Psoas muscle (tissue), 8 donors: Measurements from ENCODE around the gene OOSP4B. TPM values are rescaled to one million over a fixed set of nuclear protein-coding genes. Genes with fewer than 3 reads are reported as not detected.

ENCODE experiments used
- ATAC-seq, 4 donors: fragments of 200-7000 bp; cut with Tn5 transposase; one replicate each; pipeline ENCODE4 v1.9.1; 2020; ENCODE audit warnings: moderate library complexity in 3 of 4, mild to moderate bottlenecking in 2 of 4
- DNase-seq, 2 donors: peaks; one replicate each; pipeline ENCODE4 v3.0.0-alpha.2; 2020
- H3K27ac ChIP-seq: fragments of 200-600 bp; one replicate; pipeline ENCODE4 v1.8.0; 2022
- H3K27me3 ChIP-seq, 3 donors: fragments of 200-600 bp in 1 of 3; one replicate each; pipeline versions ENCODE4 v1.6.1 to v1.8.0; 2013 to 2022; ENCODE audit warnings: low read length in 2 of 3, mild to moderate bottlenecking in 2 of 3, moderate library complexity in 1 of 3; ENCODE audit not compliant: insufficient read depth in 3 of 3
- H3K36me3 ChIP-seq, 2 donors: fragments of 200-600 bp in 1 of 2; one replicate each; pipeline versions ENCODE4 v1.6.1 to v1.8.0; 2013 to 2022; ENCODE audit warnings: low read depth in 1 of 2, mild to moderate bottlenecking in 1 of 2, moderate library complexity in 1 of 2; ENCODE audit not compliant: insufficient read depth in 1 of 2
- H3K4me1 ChIP-seq: fragments of 200-600 bp; one replicate; pipeline ENCODE4 v1.8.0; 2022
- H3K4me3 ChIP-seq: fragments of 200-600 bp; one replicate; pipeline ENCODE4 v1.8.0; 2022; ENCODE audit warnings: mild to moderate bottlenecking
- H3K9me3 ChIP-seq: fragments of 200-600 bp; one replicate; pipeline ENCODE4 v1.8.0; 2022
- WGBS, 3 donors: extraction: QIAGEN DNeasy Blood & Tissue Kit; methylation state at CpG; one replicate each; pipeline versions ENCODE4 v1.1.6 to v1.1.7; 2013; 5-methylcytosine and 5-hydroxymethylcytosine counted together
- intact Hi-C, 2 donors: fragments of 100-400 bp; cut with DNase I; formaldehyde crosslinking; loops; one replicate each; pipeline versions ENCODE4 v1.11.0 to v1.14.2; 2022
- long read RNA-seq, 2 donors: library from polyadenylated mRNA; unstranded; transcript quantifications; one replicate each; pipeline ENCODE4 v2.0.0, GENCODE V29; 2021
- polyA plus RNA-seq, 3 donors: library from polyadenylated mRNA; stranded (reverse); fragments of 200-250 nt; gene quantifications; one replicate each; pipeline ENCODE4 v1.2.3, GENCODE V29; 2013
- total RNA-seq, 4 donors: library from RNA; stranded (reverse); fragmentation: NEBNext Ultra II Directional in 2 of 4; extraction: Animal tissue kit (Norgen Biotek cat#: 25700) in 2 of 4; gene quantifications; one replicate each; pipeline versions ENCODE4 v1.2.1 to v1.2.4, GENCODE V29; 2021 to 2023
- TF ChIP-seq, protein P1 (sequence below): fragments of 200-600 bp; IDR thresholded peaks from one replicate; pipeline ENCODE4 v1.8.0; 2022; ENCODE audit warnings: antibody characterized with exemption
- donor health status: healthy with polysubstance abuse.
- donor health status: DM: no; HTN: no; CAD: no; lungs with moderate emphysema.
- donor health status: Bipolar disorder and iron deficiency.
- donor health status: healthy.
- donor health status: DM: yes; HTN: yes; CAD: no.
- donor health status: DM: no; HTN: no; CAD: no.
- donor health status: DM: no; HTN: no; CAD: no.
- donor health status: DM: yes; HTN: yes; CAD: no.

Gene OOSP4B
- not detected for total RNA-seq
- not detected for polyA plus RNA-seq
- long read RNA-seq, donor 1 = 0 reads
- long read RNA-seq, donor 2 = 0 reads

DNA sequence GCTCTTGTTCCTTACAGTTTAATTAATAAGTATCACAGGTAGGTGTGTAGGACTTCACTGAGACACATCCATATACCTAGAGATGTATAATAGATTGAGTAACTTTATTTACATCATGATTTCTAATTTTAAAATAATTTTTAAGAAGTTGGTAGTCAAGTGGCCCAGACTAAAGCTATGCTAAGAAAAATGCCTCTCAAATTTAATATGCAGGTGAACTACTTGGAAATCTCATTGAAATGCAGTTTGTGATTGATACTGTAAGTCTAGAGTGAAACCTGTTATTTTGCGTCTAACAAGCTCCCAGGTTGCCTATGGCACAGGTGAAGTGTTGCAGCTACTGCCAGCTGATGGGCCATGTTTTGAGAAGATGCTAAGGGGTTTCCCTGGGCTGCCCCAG is at the start of gene OOSP4B:
Gene OOSP4B (plus strand): TSS at position 301 of the 400 bp plus-strand sequence.
- WGBS, 3 donors = 81 to 89% (median 89%) methylated on average over 1 of the region's 1 CpG
- intact Hi-C loops = no loop called here
- ATAC-seq (no peak), DNase-seq (no peak)
- no peak within 1 kb of the TSS for H3K4me3 ChIP-seq
- no peak within 1 kb of the TSS for H3K27ac ChIP-seq
- H3K4me1 ChIP-seq = no peaks in the 10 kb centered on the region
- TF ChIP-seq, protein P1, sequence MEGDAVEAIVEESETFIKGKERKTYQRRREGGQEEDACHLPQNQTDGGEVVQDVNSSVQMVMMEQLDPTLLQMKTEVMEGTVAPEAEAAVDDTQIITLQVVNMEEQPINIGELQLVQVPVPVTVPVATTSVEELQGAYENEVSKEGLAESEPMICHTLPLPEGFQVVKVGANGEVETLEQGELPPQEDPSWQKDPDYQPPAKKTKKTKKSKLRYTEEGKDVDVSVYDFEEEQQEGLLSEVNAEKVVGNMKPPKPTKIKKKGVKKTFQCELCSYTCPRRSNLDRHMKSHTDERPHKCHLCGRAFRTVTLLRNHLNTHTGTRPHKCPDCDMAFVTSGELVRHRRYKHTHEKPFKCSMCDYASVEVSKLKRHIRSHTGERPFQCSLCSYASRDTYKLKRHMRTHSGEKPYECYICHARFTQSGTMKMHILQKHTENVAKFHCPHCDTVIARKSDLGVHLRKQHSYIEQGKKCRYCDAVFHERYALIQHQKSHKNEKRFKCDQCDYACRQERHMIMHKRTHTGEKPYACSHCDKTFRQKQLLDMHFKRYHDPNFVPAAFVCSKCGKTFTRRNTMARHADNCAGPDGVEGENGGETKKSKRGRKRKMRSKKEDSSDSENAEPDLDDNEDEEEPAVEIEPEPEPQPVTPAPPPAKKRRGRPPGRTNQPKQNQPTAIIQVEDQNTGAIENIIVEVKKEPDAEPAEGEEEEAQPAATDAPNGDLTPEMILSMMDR = no peak
- H3K27me3 ChIP-seq = peaks cover 0 to 2% (median 0%) of the 10 kb centered on the region in 3 donors
- no peaks in the 10 kb centered on the region for H3K9me3 ChIP-seq
- H3K36me3 ChIP-seq = no peaks in the 10 kb centered on the region

DNA sequence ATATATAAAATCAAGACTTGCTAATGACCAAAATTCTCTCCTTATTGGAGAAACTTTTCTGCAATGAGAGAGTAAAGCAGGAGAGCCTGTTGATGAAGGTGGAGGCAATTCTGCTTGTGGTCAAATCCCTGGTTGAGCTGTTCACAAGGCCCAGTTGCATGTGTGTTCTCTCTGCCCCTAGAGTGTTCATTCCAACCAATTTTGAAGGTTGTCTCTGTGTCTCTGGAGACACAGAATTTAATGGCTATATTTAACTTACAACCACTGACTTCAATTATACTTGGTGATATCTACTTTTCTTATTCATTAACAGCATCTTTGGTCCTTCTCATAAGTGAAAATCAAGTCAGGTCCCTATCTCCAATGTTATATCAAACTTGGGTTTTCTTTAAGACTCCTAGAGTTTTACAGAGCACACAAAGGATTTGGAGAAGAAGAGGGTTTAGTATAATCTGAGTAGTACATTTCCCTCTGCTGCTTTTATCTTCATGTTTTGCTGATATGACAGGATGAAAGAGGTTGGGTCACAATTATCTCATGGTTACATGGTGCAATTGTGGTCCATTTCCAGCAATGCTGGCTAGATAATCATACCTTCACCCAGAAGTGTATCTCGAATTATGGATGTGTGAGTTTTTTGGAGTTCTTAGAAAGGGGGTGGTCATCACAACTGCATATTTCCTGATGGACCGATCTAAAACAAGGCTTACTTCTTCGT is 49.1 kb upstream of the OOSP4B start:
- H3K36me3 ChIP-seq = no peaks in the 10 kb centered on the region
- H3K27me3 ChIP-seq = no peaks in the 10 kb centered on the region
- intact Hi-C loops = no loop called here
- TF ChIP-seq, protein P1 = no peak
- no peak overlapping the region for H3K4me3 ChIP-seq
- no peaks in the 10 kb centered on the region for H3K4me1 ChIP-seq
- WGBS, 3 donors = 79 to 91% (median 86%) methylated on average over 3 of the region's 3 CpGs
- ATAC-seq (no peak), DNase-seq (no peak)
- H3K9me3 ChIP-seq = no peaks in the 10 kb centered on the region
- no peak overlapping the region for H3K27ac ChIP-seq

DNA sequence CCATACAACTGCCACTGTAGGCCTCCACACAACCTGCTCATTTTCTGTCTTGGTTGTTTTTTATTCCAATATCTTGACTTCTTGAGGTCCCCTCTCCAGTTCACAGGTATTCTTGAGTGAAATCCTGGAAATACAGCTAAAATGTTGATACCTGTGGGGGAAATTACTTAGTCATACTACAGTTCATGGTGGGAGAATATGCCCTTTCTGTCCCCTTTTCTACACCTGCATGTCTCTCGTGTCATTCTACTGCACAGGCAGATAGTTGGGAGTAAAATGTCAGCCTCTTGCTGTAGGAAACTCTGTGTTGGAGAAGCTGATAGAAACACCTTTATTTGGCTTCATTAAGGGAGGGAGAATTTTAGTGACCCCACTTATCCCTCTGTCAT is 48.6 kb upstream of the OOSP4B start:
- no peaks in the 10 kb centered on the region for H3K36me3 ChIP-seq
- TF ChIP-seq, protein P1 = no peak
- no peaks in the 10 kb centered on the region for H3K9me3 ChIP-seq
- no peak overlapping the region for H3K27ac ChIP-seq
- no peak overlapping the region for H3K4me3 ChIP-seq
- intact Hi-C loops = no loop called here
- no peaks in the 10 kb centered on the region for H3K27me3 ChIP-seq
- 62 to 69% (median 66%) methylated on average over 1 of the region's 1 CpG for WGBS, 3 donors
- ATAC-seq (no peak), DNase-seq (no peak)
- no peaks in the 10 kb centered on the region for H3K4me1 ChIP-seq

DNA sequence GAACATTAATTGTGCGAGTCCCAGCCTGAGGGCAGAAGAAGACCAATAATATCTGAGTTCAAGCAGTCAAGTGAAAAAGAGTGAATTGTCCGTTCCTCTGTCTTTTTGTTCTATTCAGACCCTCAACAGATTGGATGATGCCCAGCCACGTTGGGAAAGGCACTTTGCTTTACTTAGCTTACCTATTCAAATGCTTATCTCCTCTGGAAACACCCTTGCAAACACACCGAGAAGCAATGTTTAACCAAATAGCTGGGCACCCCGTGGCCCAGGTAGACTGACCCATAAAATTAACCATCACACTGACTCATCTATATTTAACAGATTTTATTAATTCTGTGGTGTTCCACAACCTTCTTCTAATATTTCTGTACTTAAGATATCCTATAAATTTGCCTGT is 43.9 kb upstream of the OOSP4B start:
- WGBS, 3 donors = 65 to 70% (median 67%) methylated on average over 5 of the region's 5 CpGs
- Histone ChIP-seq H3K27me3 (no peaks in the 10 kb centered on the region), H3K9me3 (no peaks in the 10 kb centered on the region), H3K4me3 (no peak overlapping the region), H3K27ac (no peak overlapping the region), H3K36me3 (no peaks in the 10 kb centered on the region), H3K4me1 (no peaks in the 10 kb centered on the region)
- ATAC-seq (no peak), DNase-seq (no peak)
- intact Hi-C loops = no loop called here
- TF ChIP-seq, protein P1 = no peak
